Right lobe of liver (tissue), 6 donors: ENCODE measurements around the gene SAXO1. TPM values are rescaled to one million over a fixed set of nuclear protein-coding genes. Genes with fewer than 3 reads are reported as not detected.
"Not testable (repeated sequence)": the region's sequence is repeated elsewhere in the genome, so short reads cannot be mapped to it uniquely, and the experiment has no call there.

Experiments
- ATAC-seq, 4 donors: fragments of 200-7000 bp; cut with Tn5 transposase; one replicate each; pipeline ENCODE4 v1.9.1; 2020; ENCODE audit warnings: mild to moderate bottlenecking in 4 of 4, moderate library complexity in 4 of 4
- DNase-seq, 3 donors: peaks; one replicate each; pipeline ENCODE4 v3.0.0-alpha.2; 2020
- H3K27ac ChIP-seq, 3 donors: fragments of 200-600 bp; one replicate each; pipeline ENCODE4 v1.8.0; 2022
- H3K27me3 ChIP-seq, 2 donors: fragments of 200-600 bp; one replicate each; pipeline ENCODE4 v1.8.0; 2022
- H3K36me3 ChIP-seq, 4 donors: fragments of 200-600 bp; sonication (generic) in 1 of 4; one replicate each; pipeline versions ENCODE4 v1.5.1 to v1.8.0; 2017 to 2022; ENCODE audit warnings: control low read depth in 1 of 4
- H3K4me1 ChIP-seq, 4 donors: fragments of 200-600 bp; sonication (generic) in 1 of 4; one replicate each; pipeline versions ENCODE4 v1.5.1 to v1.8.0; 2017 to 2022; ENCODE audit warnings: control low read depth in 1 of 4
- H3K4me3 ChIP-seq, 3 donors: fragments of 200-600 bp; one replicate each; pipeline ENCODE4 v1.8.0; 2022
- H3K9me3 ChIP-seq, 4 donors: fragments of 200-600 bp; sonication (generic) in 1 of 4; one replicate each; pipeline versions ENCODE4 v1.5.1 to v1.8.0; 2017 to 2022; ENCODE audit warnings: control low read depth in 1 of 4
- CTCF ChIP-seq, 4 donors: fragments of 200-600 bp in 3 of 4; fragments of 450-650 bp in 1 of 4; IDR thresholded peaks; one replicate each; pipeline versions ENCODE4 v1.5.1 to v1.8.0; 2016 to 2022; ENCODE audit warnings: antibody characterized with exemption in 4 of 4, mild to moderate bottlenecking in 2 of 4
- POLR2A ChIP-seq: fragments of 450-650 bp; IDR thresholded peaks from one replicate; pipeline ENCODE4 v1.6.1; 2017; ENCODE audit warnings: antibody characterized with exemption, mild to moderate bottlenecking
- WGBS: methylation state at CpG from one replicate; pipeline ENCODE4 v1.1.6; 2018; ENCODE audit warnings: low coverage, low lambda C conversion rate; ENCODE audit not compliant: insufficient coverage; ENCODE audit errors: missing lambda C conversion rate; 5-methylcytosine and 5-hydroxymethylcytosine counted together
- intact Hi-C, 2 donors: fragments of 100-400 bp; cut with DNase I; formaldehyde crosslinking; loops; one replicate each; pipeline versions ENCODE4 v1.11.2 to v1.14.1; 2022
- total RNA-seq, 6 experiments: library from RNA; depleted of rRNA in 2 of 6; stranded (reverse); fragments of >200 nt in 2 of 6; fragmentation: NEBNext Ultra II Directional in 3 of 6; extraction: Animal tissue kit (Norgen Biotek cat#: 25700) in 3 of 6; gene quantifications; one replicate each; pipeline versions ENCODE4 v1.1.0 to v1.2.4, GENCODE V29; 2016 to 2023
- donor health status: DM: no; HTN: yes; CAD: no.
- donor health status: DM: no; HTN: no; CAD: no.
- donor health status: DM: no; HTN: no; CAD: no.
- donor health status: DM: no; HTN: yes; CAD: no.
- donor health status: DM: no; HTN: yes; CAD: no.

The SAXO1 gene
- total RNA-seq, 6 experiments from 2014 or later, result 0.15 TPM; not detected in 5

- ATAC-seq (no peak), DNase-seq (no peak)
- intact Hi-C loops, result no loop called here
- Histone ChIP-seq H3K27me3 (no peaks in the 10 kb centered on the region), H3K9me3 (no peaks in the 10 kb centered on the region), H3K4me3 (no peak overlapping the region), H3K4me1 (no peaks in the 10 kb centered on the region), H3K36me3 (no peaks in the 10 kb centered on the region), H3K27ac (no peak overlapping the region)
- TF ChIP-seq CTCF (IDR thresholded peaks at IDR 0.05), result no peak
- TF ChIP-seq POLR2A, result no peak
- WGBS, result 57% methylated on average over 4 of the region's 5 CpGs
Observed at GRCh38 chr9:18939943-18940342, 93.1 kb downstream of the SAXO1 start.

GRCh38 chr9:18936094-18936871 is 96.7 kb downstream of the SAXO1 start:
- ATAC-seq, result no peak
- Histone ChIP-seq H3K27me3 (no peaks in the 10 kb centered on the region), H3K27ac (no peak overlapping the region), H3K4me1 (no peaks in the 10 kb centered on the region), H3K4me3 (no peak overlapping the region), H3K9me3 (no peaks in the 10 kb centered on the region), H3K36me3 (no peaks in the 10 kb centered on the region)
- intact Hi-C loops, result no loop called here
- WGBS, result 31% methylated on average over 6 of the region's 7 CpGs
- TF ChIP-seq POLR2A (no peak), CTCF (IDR thresholded peaks at IDR 0.05) (no peak)
- DNase-seq, result no peak

GRCh38 chr9:18935541-18935940 is 97.5 kb downstream of the SAXO1 start:
- no peaks in the 10 kb centered on the region for H3K9me3 ChIP-seq
- ATAC-seq, result no peak
- WGBS, result 36% methylated on average over 2 of the region's 2 CpGs

GRCh38 chr9:18930611-18931010 is 102.4 kb downstream of the SAXO1 start:
- H3K9me3 ChIP-seq, DNase-seq, H3K4me1 ChIP-seq, intact Hi-C loops, H3K36me3 ChIP-seq, H3K27ac ChIP-seq, H3K4me3 ChIP-seq, ATAC-seq, H3K27me3 ChIP-seq: not testable (repeated sequence)
- 84% methylated on average over 8 of the region's 13 CpGs for WGBS

More at GRCh38 chr9:18935541-18935940, 97.5 kb downstream of the SAXO1 start:
- H3K4me1 ChIP-seq, result no peaks in the 10 kb centered on the region
- H3K27ac ChIP-seq, result no peak overlapping the region
- intact Hi-C loops, result no loop called here
- DNase-seq, result no peak
- no peak overlapping the region for H3K4me3 ChIP-seq
- H3K36me3 ChIP-seq, result no peaks in the 10 kb centered on the region
- TF ChIP-seq CTCF (IDR thresholded peaks at IDR 0.05), result no peak
- no peaks in the 10 kb centered on the region for H3K27me3 ChIP-seq

GRCh38 chr9:18928711-18929110 is 104.3 kb downstream of the SAXO1 start:
- H3K27ac ChIP-seq, result no peak overlapping the region
- H3K4me3 ChIP-seq, result no peak overlapping the region
- DNase-seq (no peak), ATAC-seq (no peak)
- TF ChIP-seq POLR2A (no peak), CTCF (IDR thresholded peaks at IDR 0.05) (no peak)
- WGBS, result 71% methylated on average over 7 of the region's 7 CpGs
- no peaks in the 10 kb centered on the region for H3K9me3 ChIP-seq
- no peaks in the 10 kb centered on the region for H3K27me3 ChIP-seq
- no peaks in the 10 kb centered on the region for H3K4me1 ChIP-seq
- H3K36me3 ChIP-seq, result no peaks in the 10 kb centered on the region
- intact Hi-C loops, result loop anchor here in 1 of 2 donors (10.0 kb wide), 1 partner anchor 64 kb away; no protein-coding TSS in a partner anchor
